H9 (cell line): ENCODE results near the gene ADAM30. TPM values are rescaled to one million over a fixed set of nuclear protein-coding genes. Genes with fewer than 3 reads are reported as not detected.

Source experiments
- DNase-seq: peaks from one replicate; pipeline ENCODE4 v3.0.0-alpha.2; 2017
- H2AFZ ChIP-seq: one replicate; pipeline ENCODE4 v1.6.1; 2013; ENCODE audit warnings: mild to moderate bottlenecking, low read length, control low read depth, moderate library complexity
- H2AK5ac ChIP-seq: 2 replicates; pipeline ENCODE4 v1.6.1; 2013; ENCODE audit warnings: low read length, control low read depth, mixed read lengths; ENCODE audit not compliant: insufficient read length
- H2BK120ac ChIP-seq: one replicate; pipeline ENCODE4 v1.6.1; 2013; ENCODE audit warnings: low read depth, mild to moderate bottlenecking, low read length, control low read depth, inconsistent platforms; ENCODE audit not compliant: poor library complexity, severe bottlenecking
- H2BK12ac ChIP-seq: 2 replicates; pipeline ENCODE4 v1.6.1; 2013; ENCODE audit warnings: low read length, control low read depth, mixed read lengths, low read depth; ENCODE audit not compliant: insufficient read length
- H2BK15ac ChIP-seq: 2 replicates; pipeline ENCODE4 v1.6.1; 2013; ENCODE audit warnings: low read depth, low read length, control low read depth
- H2BK20ac ChIP-seq: one replicate; pipeline ENCODE4 v1.6.1; 2013; ENCODE audit warnings: low read depth, mild to moderate bottlenecking, low read length, control low read depth, inconsistent platforms; ENCODE audit not compliant: poor library complexity, severe bottlenecking
- H2BK5ac ChIP-seq: 2 replicates; pipeline ENCODE4 v1.6.1; 2013; ENCODE audit warnings: low read length, control low read depth, mixed read lengths; ENCODE audit not compliant: insufficient read length
- H3K14ac ChIP-seq: 2 replicates; pipeline ENCODE4 v1.6.1; 2013; ENCODE audit warnings: low read length, control low read depth; ENCODE audit not compliant: insufficient read depth
- H3K18ac ChIP-seq: 2 replicates; pipeline ENCODE4 v1.6.1; 2013; ENCODE audit warnings: low read depth, mild to moderate bottlenecking, mixed read lengths, low read length, control low read depth; ENCODE audit not compliant: insufficient read length
- H3K23ac ChIP-seq: 2 replicates; pipeline ENCODE4 v1.6.1; 2013; ENCODE audit warnings: low read length, control low read depth, mixed read lengths, low read depth; ENCODE audit not compliant: insufficient read length
- H3K23me2 ChIP-seq: 2 replicates; pipeline ENCODE4 v1.6.1; 2013; ENCODE audit warnings: low read depth, mild to moderate bottlenecking, mixed read lengths, low read length, control low read depth; ENCODE audit not compliant: insufficient read length, poor library complexity, severe bottlenecking
- H3K27ac ChIP-seq: 2 replicates; pipeline ENCODE4 v1.5.1; 2013; ENCODE audit warnings: low read length, control low read depth, mixed read lengths, low read depth; ENCODE audit not compliant: insufficient read length
- H3K27me3 ChIP-seq: 2 replicates; pipeline ENCODE4 v1.6.1; 2013; ENCODE audit warnings: low read length, control low read depth, inconsistent platforms; ENCODE audit not compliant: insufficient read depth
- H3K4ac ChIP-seq: 2 replicates; pipeline ENCODE4 v1.6.1; 2013; ENCODE audit warnings: low read depth, mild to moderate bottlenecking, control low read depth, inconsistent platforms, low read length, moderate library complexity
- H3K4me1 ChIP-seq: 2 replicates; pipeline ENCODE4 v1.6.1; 2013; ENCODE audit warnings: low read length, control low read depth, inconsistent platforms; ENCODE audit not compliant: insufficient read depth
- H3K4me2 ChIP-seq: 2 replicates; pipeline ENCODE4 v1.6.1; 2013; ENCODE audit warnings: low read length, control low read depth, mixed read lengths; ENCODE audit not compliant: insufficient read length, insufficient read depth
- H3K56ac ChIP-seq: 2 replicates; pipeline ENCODE4 v1.6.1; 2013; ENCODE audit warnings: low read depth, mild to moderate bottlenecking, mixed read lengths, low read length, control low read depth; ENCODE audit not compliant: insufficient read length
- H3K79me1 ChIP-seq: 2 replicates; pipeline ENCODE4 v1.6.1; 2013; ENCODE audit warnings: low read depth, mild to moderate bottlenecking, moderate library complexity, low read length, control low read depth, inconsistent platforms; ENCODE audit not compliant: insufficient read depth, poor library complexity, severe bottlenecking
- H3K79me2 ChIP-seq: 2 replicates; pipeline ENCODE4 v1.6.1; 2013; ENCODE audit warnings: low read length, control low read depth, inconsistent platforms; ENCODE audit not compliant: insufficient read depth
- H3K9ac ChIP-seq: 2 replicates; pipeline ENCODE4 v1.6.1; 2013; ENCODE audit warnings: low read length, control low read depth, mixed read lengths; ENCODE audit not compliant: insufficient read length; ENCODE audit errors: extremely low read depth
- H3K9me3 ChIP-seq: one replicate; pipeline ENCODE4 v1.6.1; 2013; ENCODE audit warnings: low read depth, low read length, inconsistent platforms; ENCODE audit not compliant: control insufficient read depth
- H3T11ph ChIP-seq: one replicate; pipeline ENCODE4 v1.6.1; 2013; ENCODE audit warnings: mild to moderate bottlenecking, low read length, control low read depth, inconsistent platforms
- H4K20me1 ChIP-seq: one replicate; pipeline ENCODE4 v1.6.1; 2013; ENCODE audit not compliant: control insufficient read depth, insufficient read length, insufficient read depth
- H4K5ac ChIP-seq: 2 replicates; pipeline ENCODE4 v1.6.1; 2013; ENCODE audit warnings: low read depth, mild to moderate bottlenecking, mixed read lengths, low read length, control low read depth; ENCODE audit not compliant: insufficient read length
- H4K8ac ChIP-seq: replicated peaks from 2 replicates; pipeline ENCODE4 v1.6.1; 2013; ENCODE audit warnings: low read length, control low read depth, mixed read lengths, low read depth; ENCODE audit not compliant: insufficient read length
- H4K91ac ChIP-seq: 2 replicates; pipeline ENCODE4 v1.6.1; 2013; ENCODE audit warnings: low read depth, mild to moderate bottlenecking, moderate library complexity, mixed read lengths, low read length, control low read depth; ENCODE audit not compliant: insufficient read length
- H3K27ac Mint-ChIP-seq, 3 experiments: 2 replicates in 2 of 3; 3 replicates in 1 of 3; pipeline ENCODE4 v1.8.0; 2020 to 2021; ENCODE audit warnings: mixed read lengths in 3 of 3, mild to moderate bottlenecking in 1 of 3, moderate library complexity in 1 of 3
- H3K27me3 Mint-ChIP-seq: 2 replicates; pipeline ENCODE4 v1.8.0; 2021; ENCODE audit warnings: low read depth, mild to moderate bottlenecking, moderate library complexity, mixed read lengths
- H3K36me3 Mint-ChIP-seq, 3 experiments: 2 replicates in 2 of 3; 3 replicates in 1 of 3; pipeline ENCODE4 v1.8.0; 2020 to 2021; ENCODE audit warnings: low read depth in 3 of 3, mixed read lengths in 3 of 3; ENCODE audit not compliant: insufficient read depth in 1 of 3
- H3K4me1 Mint-ChIP-seq, 2 experiments: 2 replicates each; pipeline ENCODE4 v1.8.0; 2020; ENCODE audit warnings: mixed read lengths in 2 of 2
- H3K4me3 Mint-ChIP-seq, 2 experiments: 2 replicates in 1 of 2; 3 replicates in 1 of 2; pipeline ENCODE4 v1.8.0; 2020 to 2021; ENCODE audit warnings: mild to moderate bottlenecking in 2 of 2, mixed read lengths in 2 of 2, moderate library complexity in 1 of 2
- H3K9me3 Mint-ChIP-seq, 2 experiments: 2 replicates in 1 of 2; 3 replicates in 1 of 2; pipeline ENCODE4 v1.8.0; 2020; ENCODE audit warnings: mild to moderate bottlenecking in 2 of 2, mixed read lengths in 2 of 2, moderate library complexity in 1 of 2
- WGBS: extraction: QIAGEN DNeasy Blood & Tissue Kit; methylation state at CpG from one replicate; pipeline ENCODE4 v1.1.7; 2013; ENCODE audit warnings: missing lambda C conversion rate, low lambda C conversion rate, mixed read lengths; ENCODE audit not compliant: insufficient read length; ENCODE audit errors: extremely low coverage; 5-methylcytosine and 5-hydroxymethylcytosine counted together
- total RNA-seq: library from RNA; stranded (reverse); gene quantifications from 2 replicates; pipeline ENCODE4 v1.2.1, GENCODE V29; 2021
- TF ChIP-seq, protein P1 (sequence below): fragments of 200-600 bp; sonication (generic); conservative IDR thresholded peaks from 3 replicates; pipeline ENCODE4 v1.8.0; 2021; ENCODE audit warnings: antibody characterized with exemption, mild to moderate bottlenecking

ADAM30 gene
- total RNA-seq, 1 experiment from 2014 or later, result not detected

GRCh38 chr1:119935373-119935772 lies 39.1 kb upstream of the ADAM30 start:
- no peak overlapping the region for H2BK120ac ChIP-seq
- TF ChIP-seq, protein P1, sequence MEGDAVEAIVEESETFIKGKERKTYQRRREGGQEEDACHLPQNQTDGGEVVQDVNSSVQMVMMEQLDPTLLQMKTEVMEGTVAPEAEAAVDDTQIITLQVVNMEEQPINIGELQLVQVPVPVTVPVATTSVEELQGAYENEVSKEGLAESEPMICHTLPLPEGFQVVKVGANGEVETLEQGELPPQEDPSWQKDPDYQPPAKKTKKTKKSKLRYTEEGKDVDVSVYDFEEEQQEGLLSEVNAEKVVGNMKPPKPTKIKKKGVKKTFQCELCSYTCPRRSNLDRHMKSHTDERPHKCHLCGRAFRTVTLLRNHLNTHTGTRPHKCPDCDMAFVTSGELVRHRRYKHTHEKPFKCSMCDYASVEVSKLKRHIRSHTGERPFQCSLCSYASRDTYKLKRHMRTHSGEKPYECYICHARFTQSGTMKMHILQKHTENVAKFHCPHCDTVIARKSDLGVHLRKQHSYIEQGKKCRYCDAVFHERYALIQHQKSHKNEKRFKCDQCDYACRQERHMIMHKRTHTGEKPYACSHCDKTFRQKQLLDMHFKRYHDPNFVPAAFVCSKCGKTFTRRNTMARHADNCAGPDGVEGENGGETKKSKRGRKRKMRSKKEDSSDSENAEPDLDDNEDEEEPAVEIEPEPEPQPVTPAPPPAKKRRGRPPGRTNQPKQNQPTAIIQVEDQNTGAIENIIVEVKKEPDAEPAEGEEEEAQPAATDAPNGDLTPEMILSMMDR, result no peak
- no peak overlapping the region for H3K4ac ChIP-seq
- no peak overlapping the region for H4K91ac ChIP-seq
- H4K8ac ChIP-seq, result no peak overlapping the region
- no peak overlapping the region for H2BK20ac ChIP-seq
- no peak overlapping the region for H2AK5ac ChIP-seq
- H4K20me1 ChIP-seq, result no peaks in the 10 kb centered on the region
- no peak overlapping the region for H3K56ac ChIP-seq
- H3K27ac ChIP-seq, result no peak overlapping the region
- no peak overlapping the region for H3K18ac ChIP-seq
- Mint-ChIP-seq H3K36me3 (peaks cover 34 to 42% (median 41%) of the 10 kb centered on the region in 3 experiments), H3K4me3 (no peak overlapping the region), H3K4me1 (peaks cover 6 to 9% of the 10 kb centered on the region in 2 experiments), H3K27me3 (no peaks in the 10 kb centered on the region), H3K9me3 (no peaks in the 10 kb centered on the region), H3K27ac (0 out of 7 replicates have a peak overlapping the region, but pooled peaks of 1 of the 3 experiments have one; percentile 13)
- no peaks in the 10 kb centered on the region for H3K27me3 ChIP-seq
- no peaks in the 10 kb centered on the region for H3K4me1 ChIP-seq
- H3K23ac ChIP-seq, result no peak overlapping the region
- H3K9me3 ChIP-seq, result no peaks in the 10 kb centered on the region
- no peak overlapping the region for H2AFZ ChIP-seq
- no peaks in the 10 kb centered on the region for H3K23me2 ChIP-seq
- no peaks in the 10 kb centered on the region for H3K79me1 ChIP-seq
- H2BK12ac ChIP-seq, result no peak overlapping the region
- H3T11ph ChIP-seq, result no peak overlapping the region
- no peak overlapping the region for H4K5ac ChIP-seq
- H3K4me2 ChIP-seq, result no peak overlapping the region
- H3K14ac ChIP-seq, result no peak overlapping the region
- DNase-seq, result no peak
- H3K9ac ChIP-seq, result no peak overlapping the region
- H2BK5ac ChIP-seq, result no peak overlapping the region
- no peak overlapping the region for H2BK15ac ChIP-seq
- WGBS, result no CpG with 5 or more reads among the region's 1 CpG
- no peaks in the 10 kb centered on the region for H3K79me2 ChIP-seq
